Activated CD8-positive, alpha-beta T cell treated with anti-CD3 and anti-CD28 coated beads, Interleukin-2, amount 10 ng/mL, durations not matched to agents 7 days and 5 days (primary cell): ENCODE results near the gene TP73. TPM values are rescaled to one million over a fixed set of nuclear protein-coding genes. Genes with fewer than 3 reads are reported as not detected.

ENCODE experiments used
- ATAC-seq: fragments of 150-1000 bp; cut with Tn5 transposase; one replicate; pipeline ENCODE4 v1.10.0; 2021; ENCODE audit warnings: moderate library complexity
- CTCF ChIA-PET: fragments of 350-600 bp; sonication (Branson Sonifier 250); formaldehyde crosslinking; loops from one replicate; lab custom pipeline; 2021; ENCODE audit warnings: antibody characterized with exemption; lab: Charles Lee
- POLR2A ChIA-PET: fragments of 350-600 bp; sonication (Branson Sonifier 250); formaldehyde crosslinking; loops from one replicate; lab custom pipeline; 2021; ENCODE audit warnings: antibody characterized with exemption; lab: Charles Lee
- DNase-seq: peaks from one replicate; pipeline ENCODE4 v3.0.0-alpha.2; 2020
- H3K27ac Mint-ChIP-seq: one replicate; pipeline ENCODE4 v1.8.0; 2021; ENCODE audit warnings: mild to moderate bottlenecking, mixed read lengths
- H3K27me3 Mint-ChIP-seq: one replicate; pipeline ENCODE4 v1.8.0; 2021; ENCODE audit warnings: low read depth, mixed read lengths
- H3K36me3 Mint-ChIP-seq: one replicate; pipeline ENCODE4 v1.8.0; 2021; ENCODE audit warnings: low read depth, mixed read lengths
- H3K4me1 Mint-ChIP-seq: one replicate; pipeline ENCODE4 v1.8.0; 2021; ENCODE audit warnings: low read depth, mixed read lengths
- H3K4me3 Mint-ChIP-seq: one replicate; pipeline ENCODE4 v1.8.0; 2021; ENCODE audit warnings: mild to moderate bottlenecking, mixed read lengths
- H3K9me3 Mint-ChIP-seq: one replicate; pipeline ENCODE4 v1.8.0; 2022; ENCODE audit warnings: mixed read lengths; ENCODE audit not compliant: insufficient read depth
- total RNA-seq, 2 experiments: library from RNA; stranded (reverse); gene quantifications; one replicate each; pipeline ENCODE4 v1.2.3, GENCODE V29; 2021

Gene TP73
- total RNA-seq, 2 experiments from 2014 or later = 1.3 to 1.4 TPM

GRCh38 chr1:3660704-3661103 lies 8.4 kb downstream of the TP73 start:
- ChIA-PET CTCF (no interaction called here), POLR2A (no interaction called here)
- no peak overlapping the region for H3K27ac Mint-ChIP-seq
- no peak overlapping the region for H3K4me3 Mint-ChIP-seq
- ATAC-seq (no peak), DNase-seq (no peak)
- no peaks in the 10 kb centered on the region for H3K36me3 Mint-ChIP-seq
- no peaks in the 10 kb centered on the region for H3K9me3 Mint-ChIP-seq
- H3K27me3 Mint-ChIP-seq = peaks cover 8% of the 10 kb centered on the region
- peaks cover 12% of the 10 kb centered on the region for H3K4me1 Mint-ChIP-seq

- POLR2A ChIA-PET = no interaction called here
- no peak overlapping the region for H3K27ac Mint-ChIP-seq
These were observed 9.3 kb downstream of the TP73 start for GRCh38 chr1:3661631-3662030.

GRCh38 chr1:3662080-3662671 lies 9.9 kb downstream of the TP73 start:
- Mint-ChIP-seq H3K27me3 (peaks cover 5% of the 10 kb centered on the region), H3K27ac (no peak overlapping the region), H3K4me3 (no peak overlapping the region), H3K4me1 (peaks cover 6% of the 10 kb centered on the region), H3K36me3 (no peaks in the 10 kb centered on the region), H3K9me3 (no peaks in the 10 kb centered on the region)
- no peak for DNase-seq
- ChIA-PET POLR2A (no interaction called here), CTCF (no interaction called here)
- ATAC-seq = no peak

More at GRCh38 chr1:3661631-3662030, 9.3 kb downstream of the TP73 start:
- Mint-ChIP-seq H3K36me3 (no peaks in the 10 kb centered on the region), H3K4me3 (no peak overlapping the region), H3K4me1 (peaks cover 7% of the 10 kb centered on the region), H3K27me3 (peaks cover 5% of the 10 kb centered on the region), H3K9me3 (no peaks in the 10 kb centered on the region)
- DNase-seq (no peak), ATAC-seq (no peak)
- CTCF ChIA-PET = no interaction called here

- peaks cover 6% of the 10 kb centered on the region for H3K4me1 Mint-ChIP-seq
- H3K4me3 Mint-ChIP-seq = no peak overlapping the region
- ATAC-seq (no peak), DNase-seq (no peak)
- ChIA-PET POLR2A (no interaction called here), CTCF (no interaction called here)
- no peaks in the 10 kb centered on the region for H3K36me3 Mint-ChIP-seq
- no peak overlapping the region for H3K27ac Mint-ChIP-seq
- H3K27me3 Mint-ChIP-seq = peaks cover 9% of the 10 kb centered on the region
- H3K9me3 Mint-ChIP-seq = no peaks in the 10 kb centered on the region
These were observed 11.8 kb downstream of the TP73 start for GRCh38 chr1:3663999-3664699.

- CTCF ChIA-PET = no interaction called here
- no peak for ATAC-seq
- Mint-ChIP-seq H3K27ac (no peak overlapping the region), H3K27me3 (peaks cover 6% of the 10 kb centered on the region), H3K4me3 (no peak overlapping the region), H3K9me3 (no peaks in the 10 kb centered on the region), H3K4me1 (peaks cover 6% of the 10 kb centered on the region), H3K36me3 (no peaks in the 10 kb centered on the region)
- DNase-seq = no peak
- POLR2A ChIA-PET = no interaction called here
These were observed 12.5 kb downstream of the TP73 start for GRCh38 chr1:3664700-3665375.

GRCh38 chr1:3668148-3668547 lies 15.8 kb downstream of the TP73 start:
- no peak overlapping the region for H3K27ac Mint-ChIP-seq
- CTCF ChIA-PET = no interaction called here
- POLR2A ChIA-PET = no interaction called here
- no peaks in the 10 kb centered on the region for H3K4me1 Mint-ChIP-seq
- ATAC-seq (no peak), DNase-seq (no peak)
- H3K27me3 Mint-ChIP-seq = peaks cover 6% of the 10 kb centered on the region
- H3K9me3 Mint-ChIP-seq = no peaks in the 10 kb centered on the region
- H3K36me3 Mint-ChIP-seq = no peaks in the 10 kb centered on the region
- no peak overlapping the region for H3K4me3 Mint-ChIP-seq

- ATAC-seq = no peak
- Mint-ChIP-seq H3K9me3 (no peaks in the 10 kb centered on the region), H3K27me3 (peaks cover 6% of the 10 kb centered on the region), H3K36me3 (no peaks in the 10 kb centered on the region), H3K4me3 (no peak overlapping the region), H3K27ac (no peak overlapping the region), H3K4me1 (no peaks in the 10 kb centered on the region)
- CTCF ChIA-PET = no interaction called here
- no peak for DNase-seq
- POLR2A ChIA-PET = no interaction called here
These were observed 16.4 kb downstream of the TP73 start for GRCh38 chr1:3668585-3669300.

GRCh38 chr1:3669421-3669821 lies 17.1 kb downstream of the TP73 start:
- no peaks in the 10 kb centered on the region for H3K9me3 Mint-ChIP-seq
- ChIA-PET POLR2A (no interaction called here), CTCF (no interaction called here)
- no peak overlapping the region for H3K4me3 Mint-ChIP-seq
- no peaks in the 10 kb centered on the region for H3K36me3 Mint-ChIP-seq
- H3K27ac Mint-ChIP-seq = no peak overlapping the region
- ATAC-seq (no peak), DNase-seq (no peak)
- no peaks in the 10 kb centered on the region for H3K4me1 Mint-ChIP-seq
- H3K27me3 Mint-ChIP-seq = peaks cover 6% of the 10 kb centered on the region

- no peak for DNase-seq
- CTCF ChIA-PET = no interaction called here
- Mint-ChIP-seq H3K4me3 (no peak overlapping the region), H3K4me1 (no peaks in the 10 kb centered on the region), H3K36me3 (no peaks in the 10 kb centered on the region), H3K27ac (no peak overlapping the region), H3K9me3 (no peaks in the 10 kb centered on the region), H3K27me3 (peaks cover 6% of the 10 kb centered on the region)
- no peak for ATAC-seq
- POLR2A ChIA-PET = no interaction called here
These were observed 17.7 kb downstream of the TP73 start for GRCh38 chr1:3669971-3670431.

GRCh38 chr1:3670823-3671265 lies 18.5 kb downstream of the TP73 start:
- H3K27ac Mint-ChIP-seq = no peak overlapping the region
- peaks cover 6% of the 10 kb centered on the region for H3K27me3 Mint-ChIP-seq
- ATAC-seq = no peak
- POLR2A ChIA-PET = no interaction called here
- CTCF ChIA-PET = no interaction called here
- no peaks in the 10 kb centered on the region for H3K4me1 Mint-ChIP-seq
- H3K9me3 Mint-ChIP-seq = no peaks in the 10 kb centered on the region
- no peaks in the 10 kb centered on the region for H3K36me3 Mint-ChIP-seq
- H3K4me3 Mint-ChIP-seq = no peak overlapping the region
- DNase-seq = no peak

GRCh38 chr1:3671371-3672180 lies 19.3 kb downstream of the TP73 start:
- DNase-seq (no peak), ATAC-seq (no peak)
- Mint-ChIP-seq H3K9me3 (no peaks in the 10 kb centered on the region), H3K27ac (no peak overlapping the region), H3K4me1 (no peaks in the 10 kb centered on the region), H3K4me3 (no peak overlapping the region), H3K27me3 (peaks cover 6% of the 10 kb centered on the region), H3K36me3 (no peaks in the 10 kb centered on the region)
- ChIA-PET POLR2A (no interaction called here), CTCF (no interaction called here)
